OCI-LY7 (cell line): Measurements from ENCODE around the gene ZNF516. TPM values are rescaled to one million over a fixed set of nuclear protein-coding genes. Genes with fewer than 3 reads are reported as not detected.

ENCODE experiments used
- BruUV-seq: library from RNA; stranded (reverse); fragments of 400-500 nt; replicated peaks from 2 replicates; lab custom pipeline; 2021; lab: Mats Ljungman, UMichigan
- CTCF ChIA-PET: fragments of 300-600 bp; sonication (Branson Sonifier 250); formaldehyde crosslinking; loops from one replicate; lab custom pipeline; 2022; ENCODE audit warnings: antibody characterized with exemption; ENCODE audit not compliant: unreplicated experiment; lab: Charles Lee
- POLR2A ChIA-PET: fragments of 300-600 bp; sonication (Branson Sonifier 250); formaldehyde crosslinking; loops from one replicate; lab custom pipeline; 2022; ENCODE audit warnings: antibody characterized with exemption; lab: Charles Lee
- DNase-seq: peaks from one replicate; pipeline ENCODE4 v3.0.0-alpha.2; 2015; ENCODE audit warnings: low spot score
- H2AFZ ChIP-seq: fragments of 200-600 bp; sonication (generic), shearing (Covaris generic); 2 replicates; pipeline ENCODE4 v1.6.1; 2014; ENCODE audit warnings: mild to moderate bottlenecking, antibody characterized with exemption, low read length, moderate library complexity
- H3K27ac ChIP-seq: fragments of 200-600 bp; sonication (generic); 2 replicates; pipeline ENCODE4 v1.5.1; 2014; ENCODE audit warnings: mixed run types, low read depth, mild to moderate bottlenecking, moderate library complexity, low read length, inconsistent platforms; ENCODE audit not compliant: poor library complexity, severe bottlenecking
- H3K36me3 ChIP-seq: fragments of 200-600 bp; sonication (generic); 2 replicates; pipeline ENCODE4 v1.6.1; 2014; ENCODE audit warnings: mild to moderate bottlenecking, antibody characterized with exemption, low read length, moderate library complexity, mixed read lengths; ENCODE audit not compliant: insufficient read depth
- H3K4me1 ChIP-seq: fragments of 200-600 bp; sonication (generic); 2 replicates; pipeline ENCODE4 v1.5.1; 2014; ENCODE audit warnings: mild to moderate bottlenecking, low read length; ENCODE audit not compliant: insufficient read depth, poor library complexity, severe bottlenecking
- H3K4me2 ChIP-seq: fragments of 200-600 bp; sonication (generic); 2 replicates; pipeline ENCODE4 v1.6.1; 2014; ENCODE audit warnings: mild to moderate bottlenecking, low read length
- H3K4me3 ChIP-seq: fragments of 200-600 bp; sonication (generic); 2 replicates; pipeline ENCODE4 v1.5.1; 2014; ENCODE audit warnings: mild to moderate bottlenecking, low read depth, low read length; ENCODE audit not compliant: poor library complexity, severe bottlenecking
- H3K79me2 ChIP-seq: fragments of 200-600 bp; sonication (generic); 2 replicates; pipeline ENCODE4 v1.6.1; 2016; ENCODE audit warnings: low read depth, mild to moderate bottlenecking, low read length, moderate library complexity, mixed read lengths; ENCODE audit not compliant: insufficient read depth
- H3K9me2 ChIP-seq: fragments of 200-600 bp; sonication (generic); 2 replicates; pipeline ENCODE4 v1.6.1; 2016; ENCODE audit warnings: mild to moderate bottlenecking, low read length, mixed read lengths; ENCODE audit not compliant: insufficient read depth
- H3K9me3 ChIP-seq: fragments of 200-600 bp; sonication (generic); 2 replicates; pipeline ENCODE4 v1.6.1; 2014; ENCODE audit warnings: mild to moderate bottlenecking, mixed run types, low read length, mixed read lengths
- H4K20me1 ChIP-seq: fragments of 200-600 bp; sonication (generic); 2 replicates; pipeline ENCODE4 v1.6.1; 2014; ENCODE audit warnings: mild to moderate bottlenecking, antibody characterized with exemption, low read length, moderate library complexity, mixed read lengths; ENCODE audit not compliant: insufficient read depth
- EZH2phosphoT487 ChIP-seq: fragments of 200-600 bp; sonication (generic); IDR thresholded peaks from 2 replicates; pipeline ENCODE4 v1.6.1; 2018; ENCODE audit warnings: low read depth, borderline replicate concordance, mild to moderate bottlenecking, mixed run types, antibody characterized with exemption, low read length, moderate library complexity, mixed read lengths
- intact Hi-C: fragments of 100-400 bp; cut with micrococcal nuclease; formaldehyde crosslinking; loops from one replicate; pipeline ENCODE4 v1.10.0; 2022; ENCODE audit not compliant: unreplicated experiment
- total RNA-seq, 2 experiments: library from RNA; depleted of rRNA in 1 of 2; stranded (reverse); fragments of >200 nt in 1 of 2; shearing (Covaris generic) in 1 of 2; gene quantifications; 2 replicates each; pipeline ENCODE4 v1.2.3, GENCODE V29; 2014 to 2022
- TF ChIP-seq, protein P1 (sequence below): fragments of 200-600 bp; sonication (generic); conservative IDR thresholded peaks from 2 replicates; pipeline ENCODE4 v1.5.1; 2014; ENCODE audit warnings: mild to moderate bottlenecking, antibody characterized with exemption, low read length, moderate library complexity, mixed read lengths

The ZNF516 gene
- total RNA-seq, 2 experiments from 2014 or later: 16.2 to 32.3 TPM

GRCh38 chr18:76380791-76381405 lies 114.1 kb downstream of the ZNF516 start:
- H3K79me2 ChIP-seq: no peaks in the 10 kb centered on the region
- ChIA-PET POLR2A (no interaction called here), CTCF (no interaction called here)
- H3K4me1 ChIP-seq: no peaks in the 10 kb centered on the region
- H3K9me2 ChIP-seq: no peaks in the 10 kb centered on the region
- intact Hi-C loops: no loop called here
- no peak overlapping the region for H2AFZ ChIP-seq
- no peaks in the 10 kb centered on the region for H3K9me3 ChIP-seq
- BruUV-seq: no TSS peak
- TF ChIP-seq EZH2phosphoT487: no peak
- TF ChIP-seq, protein P1, sequence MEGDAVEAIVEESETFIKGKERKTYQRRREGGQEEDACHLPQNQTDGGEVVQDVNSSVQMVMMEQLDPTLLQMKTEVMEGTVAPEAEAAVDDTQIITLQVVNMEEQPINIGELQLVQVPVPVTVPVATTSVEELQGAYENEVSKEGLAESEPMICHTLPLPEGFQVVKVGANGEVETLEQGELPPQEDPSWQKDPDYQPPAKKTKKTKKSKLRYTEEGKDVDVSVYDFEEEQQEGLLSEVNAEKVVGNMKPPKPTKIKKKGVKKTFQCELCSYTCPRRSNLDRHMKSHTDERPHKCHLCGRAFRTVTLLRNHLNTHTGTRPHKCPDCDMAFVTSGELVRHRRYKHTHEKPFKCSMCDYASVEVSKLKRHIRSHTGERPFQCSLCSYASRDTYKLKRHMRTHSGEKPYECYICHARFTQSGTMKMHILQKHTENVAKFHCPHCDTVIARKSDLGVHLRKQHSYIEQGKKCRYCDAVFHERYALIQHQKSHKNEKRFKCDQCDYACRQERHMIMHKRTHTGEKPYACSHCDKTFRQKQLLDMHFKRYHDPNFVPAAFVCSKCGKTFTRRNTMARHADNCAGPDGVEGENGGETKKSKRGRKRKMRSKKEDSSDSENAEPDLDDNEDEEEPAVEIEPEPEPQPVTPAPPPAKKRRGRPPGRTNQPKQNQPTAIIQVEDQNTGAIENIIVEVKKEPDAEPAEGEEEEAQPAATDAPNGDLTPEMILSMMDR: peak; percentile 65
- H3K4me2 ChIP-seq: no peak overlapping the region
- H3K4me3 ChIP-seq: no peak overlapping the region
- DNase-seq: peak; percentile 8
- no peaks in the 10 kb centered on the region for H4K20me1 ChIP-seq
- H3K36me3 ChIP-seq: peaks cover 7% of the 10 kb centered on the region
- H3K27ac ChIP-seq: no peak overlapping the region

DNA sequence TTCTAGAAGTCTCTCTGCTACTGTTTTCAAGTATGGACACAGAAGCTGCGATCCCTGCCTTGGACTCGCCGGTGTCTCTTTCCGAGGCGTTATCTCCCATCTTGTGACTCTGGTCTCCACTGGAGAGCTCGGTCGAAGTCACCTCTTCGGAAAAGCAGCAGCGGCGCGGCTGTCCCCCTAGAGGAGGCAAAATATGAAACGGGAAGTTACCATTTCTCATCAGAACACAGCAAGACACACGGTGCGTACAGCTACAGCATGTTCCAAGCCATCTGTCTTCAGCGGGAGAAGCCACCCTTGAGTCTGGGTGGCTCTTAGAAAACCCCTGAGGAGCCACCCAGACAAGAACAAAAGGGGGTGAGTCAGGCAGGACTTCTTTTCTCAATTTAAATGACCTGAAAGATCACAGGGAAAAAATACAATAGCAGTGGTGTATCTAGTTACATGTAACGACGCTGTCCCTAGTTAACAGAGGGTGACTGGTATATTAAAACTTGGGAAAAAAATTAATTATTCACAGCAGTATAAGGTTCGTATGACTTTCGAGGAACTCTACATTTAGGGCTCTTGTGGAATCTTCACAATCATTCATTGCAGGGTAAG lies 114.8 kb downstream of the ZNF516 start:
- Histone ChIP-seq H3K4me3 (no peak overlapping the region), H3K79me2 (no peaks in the 10 kb centered on the region), H4K20me1 (no peaks in the 10 kb centered on the region), H2AFZ (no peak overlapping the region), H3K4me1 (no peaks in the 10 kb centered on the region), H3K36me3 (peaks cover 7% of the 10 kb centered on the region), H3K27ac (no peak overlapping the region), H3K9me2 (no peaks in the 10 kb centered on the region), H3K9me3 (no peaks in the 10 kb centered on the region), H3K4me2 (no peak overlapping the region)
- DNase-seq: no peak
- intact Hi-C loops: no loop called here
- no peak for TF ChIP-seq EZH2phosphoT487
- TF ChIP-seq, protein P1: no peak
- ChIA-PET CTCF (no interaction called here), POLR2A (no interaction called here)
- no TSS peak for BruUV-seq
